Liver (tissue), 4 donors: ENCODE measurements around the gene EOLA2. TPM values are rescaled to one million over a fixed set of nuclear protein-coding genes. Genes with fewer than 3 reads are reported as not detected.

Source experiments
- polyA plus RNA-seq, 2 donors: library from polyadenylated mRNA; stranded (reverse) in 1 of 2; unstranded in 1 of 2; fragments of 200-250 nt in 1 of 2; fragments of >200 nt in 1 of 2; fragmentation: Nextera tagmentation in 1 of 2; extraction: Ambion mirVana in 1 of 2; gene quantifications; one replicate each; pipeline versions ENCODE4 v1.2.1 to v1.2.3, GENCODE V29; 2013 to 2015
- total RNA-seq, 2 donors: library from RNA; depleted of rRNA; stranded (reverse); fragments of >200 nt; gene quantifications; one replicate each; pipeline ENCODE4 v1.2.3, GENCODE V29; 2014
- donor health status: healthy.
- donor health status: healthy.
- donor health status: healthy.

EOLA2 gene
- total and polyA plus RNA-seq, 4 donors, result 10.5 to 22.7 (median 15.6) TPM

Other genes starting within 250 kb of the EOLA2 start
- gene MAGEA11, start 226.4 kb downstream of the EOLA2 start, total RNA-seq, result not detected
- not detected for gene MAGEA11, start 226.4 kb downstream of the EOLA2 start, polyA plus RNA-seq
- gene HSFX1, start 164.4 kb downstream of the EOLA2 start, total RNA-seq, result under 1 TPM; 0.19 to 0.92 TPM
- under 1 TPM; 0.17 to 0.28 TPM for gene HSFX1, start 164.4 kb downstream of the EOLA2 start, polyA plus RNA-seq
- gene MAGEA9, start 156.6 kb downstream of the EOLA2 start, total RNA-seq, result not detected
- not detected for gene MAGEA9, start 156.6 kb downstream of the EOLA2 start, polyA plus RNA-seq
- not detected for gene MAGEA8, start 57.3 kb downstream of the EOLA2 start, total RNA-seq
- not detected for gene MAGEA8, start 57.3 kb downstream of the EOLA2 start, polyA plus RNA-seq
- gene HSFX4, start 8.9 kb downstream of the EOLA2 start, total RNA-seq, result not detected
- gene HSFX4, start 8.9 kb downstream of the EOLA2 start, polyA plus RNA-seq, result not detected